Measurements from ENCODE around the gene LRRC25.

DNA sequence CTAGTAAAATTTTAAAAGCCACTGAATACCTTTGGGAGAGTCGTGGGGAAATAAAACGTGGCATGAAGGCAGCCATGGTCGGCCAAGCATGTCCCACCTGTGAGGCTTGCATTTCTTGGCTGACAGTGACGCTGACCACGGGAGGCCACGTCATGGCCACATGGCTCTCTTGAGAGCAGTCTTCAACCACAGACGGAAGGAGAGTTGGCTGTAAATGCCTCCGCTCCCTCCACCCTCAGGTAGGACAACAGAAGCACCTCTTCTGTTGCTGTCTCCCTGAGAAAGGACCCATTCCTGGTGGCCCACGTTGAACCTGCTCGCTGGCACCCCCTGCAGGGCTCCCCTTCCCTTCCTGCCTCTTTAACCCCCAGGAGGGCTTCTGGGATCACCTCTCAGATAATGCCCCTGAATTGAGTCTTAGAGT, 10.6 kb upstream of the LRRC25 start:
- TF ChIP-seq CTCF (IDR thresholded peaks at IDR 0.05) (peak; percentile 11 to 40 (median 32)), POLR2A (IDR thresholded peaks at IDR 0.05) (peak in 1 of 2 donors; percentile 29)
